ENCODE measurements around the gene LAMA5.
A peak's percentile ranks its signal among the peaks of the same experiment; 100 is the strongest.

LAMA5 gene

GRCh38 chr20:62387933-62388635 lies 21.0 kb upstream of the LAMA5 start:
- Histone ChIP-seq H3K9me3 (ENCODE audit: control insufficient read depth, insufficient read depth, low read length) (no peaks in the 10 kb centered on the region), H3K36me3 (ENCODE audit: insufficient read depth, low read length) (peaks cover 14% of the 10 kb centered on the region), H3K4me1 (ENCODE audit: insufficient read depth, low read length) (no peaks in the 10 kb centered on the region), H3K9ac (ENCODE audit: low read depth, low read length) (peak overlapping the region; percentile 95; the same call in 1 of the 2 replicates)

DNA sequence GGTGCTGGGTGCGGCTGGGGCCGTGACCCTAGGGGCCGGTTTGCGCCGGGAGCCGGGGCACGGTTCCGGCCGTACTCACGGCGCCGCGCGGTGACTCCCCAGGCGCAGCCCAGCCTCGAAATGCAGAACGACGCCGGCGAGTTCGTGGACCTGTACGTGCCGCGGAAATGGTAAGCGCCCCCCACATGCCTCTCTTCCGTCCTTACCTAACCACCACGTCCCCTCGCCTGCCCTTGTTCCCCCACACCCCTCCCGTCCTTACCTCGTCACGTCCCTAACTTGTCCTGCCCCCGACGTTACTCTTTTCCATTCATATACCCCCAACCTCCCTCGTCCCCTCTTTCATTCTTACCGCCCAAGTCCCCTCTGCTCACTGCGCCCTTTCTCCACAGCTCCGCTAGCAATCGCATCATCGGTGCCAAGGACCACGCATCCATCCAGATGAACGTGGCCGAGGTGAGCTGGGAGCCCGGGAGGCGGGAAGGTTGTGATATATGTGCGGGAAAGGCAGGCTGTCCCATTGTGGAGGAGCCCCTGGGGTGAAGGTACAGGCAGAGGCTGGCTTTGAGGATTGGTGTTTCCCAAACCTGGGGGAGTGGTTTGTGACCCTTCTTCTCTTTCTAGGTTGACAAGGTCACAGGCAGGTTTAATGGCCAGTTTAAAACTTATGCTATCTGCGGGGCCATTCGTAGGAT lies 20.3 kb upstream of the LAMA5 start:
- Histone ChIP-seq H3K9ac (ENCODE audit: low read depth, low read length) (peak overlapping the region; percentile 95), H3K36me3 (ENCODE audit: insufficient read depth, low read length) (peaks cover 14% of the 10 kb centered on the region), H3K4me1 (ENCODE audit: insufficient read depth, low read length) (no peaks in the 10 kb centered on the region), H3K9me3 (ENCODE audit: control insufficient read depth, insufficient read depth, low read length) (no peaks in the 10 kb centered on the region)

- H3K9me3 ChIP-seq (ENCODE audit: control insufficient read depth, insufficient read depth, low read length), result no peaks in the 10 kb centered on the region
- H3K36me3 ChIP-seq (ENCODE audit: insufficient read depth, low read length), result peaks cover 14% of the 10 kb centered on the region
- no peaks in the 10 kb centered on the region for H3K4me1 ChIP-seq (ENCODE audit: insufficient read depth, low read length)
- peak within 1 kb of the TSS; percentile 95 for H3K9ac ChIP-seq (ENCODE audit: low read depth, low read length)
Measured at GRCh38 chr20:62386383-62387218, 19.5 kb upstream of the LAMA5 start, which contains the start of gene RPS21. RPS21 (plus strand) TSS chr20:62387103; CDS start chr20:62387339, 236 bp downstream.

DNA sequence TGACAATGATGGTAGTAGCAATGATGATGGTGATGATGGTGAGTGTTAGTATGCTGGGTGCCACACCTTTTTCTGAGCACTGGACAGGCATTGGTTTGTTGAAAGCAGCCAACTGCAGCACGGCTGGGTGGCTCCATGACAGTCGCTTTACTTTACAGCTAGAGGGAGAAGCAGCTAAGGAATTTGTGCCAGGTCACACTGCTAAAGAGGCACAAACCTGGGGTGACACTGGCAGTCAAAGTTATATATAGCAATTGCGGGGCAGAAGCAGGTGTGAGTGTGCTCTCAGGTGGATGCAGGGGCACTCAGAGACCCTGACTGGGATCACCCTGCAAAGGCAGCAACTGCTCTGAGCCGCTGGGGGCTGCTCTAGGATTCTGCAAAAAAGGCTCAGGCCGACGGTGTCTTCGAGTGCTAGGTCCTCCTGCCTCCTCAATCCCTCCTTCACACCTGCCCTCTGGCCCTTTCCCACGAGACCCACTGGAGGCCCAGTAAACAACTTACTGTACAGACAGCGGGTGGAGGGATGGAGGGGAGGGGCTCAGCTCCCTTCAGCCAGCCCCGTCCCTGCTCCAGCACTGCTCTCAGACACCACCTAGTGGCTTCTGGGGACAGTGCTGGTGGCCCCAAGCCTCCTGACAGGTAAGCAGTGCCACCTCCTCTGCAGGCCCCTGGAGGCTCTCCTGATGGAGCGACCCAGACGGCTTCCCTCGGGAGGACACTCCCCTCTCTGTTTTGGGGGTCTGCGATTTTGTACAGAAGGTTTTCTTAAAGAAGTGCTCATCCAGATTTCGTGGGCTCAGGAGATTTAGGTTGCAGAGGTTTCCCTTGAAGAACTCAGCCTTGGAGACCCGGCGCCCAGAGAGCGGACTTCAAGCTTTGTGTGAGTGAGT lies 15.4 kb upstream of the LAMA5 start:
- H3K36me3 ChIP-seq (ENCODE audit: insufficient read depth, low read length), result no peaks in the 10 kb centered on the region
- no peak overlapping the region for H3K9ac ChIP-seq (ENCODE audit: low read depth, low read length)
- no peaks in the 10 kb centered on the region for H3K9me3 ChIP-seq (ENCODE audit: control insufficient read depth, insufficient read depth, low read length)
- peaks cover 8% of the 10 kb centered on the region; the same call in 1 of the 2 replicates for H3K4me1 ChIP-seq (ENCODE audit: insufficient read depth, low read length)

GRCh38 chr20:62381842-62382241 lies 14.7 kb upstream of the LAMA5 start:
- no peaks in the 10 kb centered on the region for H3K9me3 ChIP-seq (ENCODE audit: control insufficient read depth, insufficient read depth, low read length)
- peaks cover 15% of the 10 kb centered on the region for H3K4me1 ChIP-seq (ENCODE audit: insufficient read depth, low read length)
- no peaks in the 10 kb centered on the region; the same call in 1 of the 2 replicates for H3K36me3 ChIP-seq (ENCODE audit: insufficient read depth, low read length)
- H3K9ac ChIP-seq (ENCODE audit: low read depth, low read length), result no peak overlapping the region

GRCh38 chr20:62381202-62381797 lies 14.2 kb upstream of the LAMA5 start:
- Histone ChIP-seq H3K9ac (ENCODE audit: low read depth, low read length) (no peak overlapping the region), H3K4me1 (ENCODE audit: insufficient read depth, low read length) (peaks cover 19% of the 10 kb centered on the region), H3K9me3 (ENCODE audit: control insufficient read depth, insufficient read depth, low read length) (no peaks in the 10 kb centered on the region), H3K36me3 (ENCODE audit: insufficient read depth, low read length) (no peaks in the 10 kb centered on the region; the same call in 1 of the 2 replicates)

GRCh38 chr20:62378215-62378614 lies 11.1 kb upstream of the LAMA5 start:
- Histone ChIP-seq H3K9me3 (ENCODE audit: control insufficient read depth, insufficient read depth, low read length) (no peaks in the 10 kb centered on the region), H3K4me1 (ENCODE audit: insufficient read depth, low read length) (peaks cover 29% of the 10 kb centered on the region), H3K9ac (ENCODE audit: low read depth, low read length) (no peak overlapping the region), H3K36me3 (ENCODE audit: insufficient read depth, low read length) (no peaks in the 10 kb centered on the region; the same call in 1 of the 2 replicates)

DNA sequence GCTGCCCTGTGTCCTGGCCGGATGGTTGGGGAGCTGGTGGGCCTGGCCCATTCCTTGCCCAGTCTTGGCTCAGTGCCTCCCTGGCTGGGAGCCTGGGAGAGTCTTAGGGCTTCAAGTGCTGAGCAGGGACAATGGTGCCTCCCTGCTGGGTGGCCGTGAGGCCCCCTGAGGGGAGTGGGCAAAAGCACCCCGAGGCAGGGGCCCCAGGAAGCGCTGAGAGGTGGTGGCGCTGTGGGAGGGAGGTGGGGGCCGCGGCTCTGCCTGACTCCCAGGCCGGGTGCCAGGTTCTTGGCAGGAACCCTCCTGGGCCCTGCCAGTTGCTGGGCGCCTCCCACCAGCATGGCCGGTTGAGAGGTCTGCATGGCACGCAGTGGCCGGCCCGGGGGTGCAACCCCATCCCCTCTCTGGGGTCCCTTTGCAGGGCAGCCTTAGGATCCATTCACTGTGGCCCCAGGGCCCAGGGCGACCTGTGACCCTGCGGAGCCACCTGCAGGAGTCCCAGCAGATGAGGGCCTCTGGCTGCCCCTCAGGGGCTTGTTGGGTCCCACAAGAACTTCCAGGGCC lies 10.6 kb upstream of the LAMA5 start:
- Histone ChIP-seq H3K36me3 (ENCODE audit: insufficient read depth, low read length) (no peaks in the 10 kb centered on the region; the same call in 1 of the 2 replicates), H3K9me3 (ENCODE audit: control insufficient read depth, insufficient read depth, low read length) (no peaks in the 10 kb centered on the region), H3K9ac (ENCODE audit: low read depth, low read length) (no peak overlapping the region), H3K4me1 (ENCODE audit: insufficient read depth, low read length) (peaks cover 29% of the 10 kb centered on the region)

DNA sequence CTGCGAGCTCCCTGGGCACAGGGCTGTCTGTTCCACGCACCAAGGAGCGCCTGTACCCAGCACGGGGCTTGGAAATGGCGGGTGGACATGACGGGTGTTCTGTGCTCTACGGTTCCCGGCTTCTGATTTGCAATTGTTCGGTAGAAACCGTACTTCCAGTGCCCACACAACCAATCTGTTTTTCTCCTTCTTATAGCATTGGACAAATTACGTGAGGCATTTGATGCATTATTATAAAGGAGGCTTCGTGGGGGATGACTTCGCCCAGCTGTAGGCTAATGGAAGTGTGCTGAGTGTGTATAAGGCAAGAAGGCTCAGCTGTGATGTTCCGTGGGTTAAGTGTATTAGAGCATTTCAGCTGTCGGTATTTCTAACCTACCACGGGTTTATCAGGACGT lies 10.0 kb upstream of the LAMA5 start:
- no peak overlapping the region for H3K9ac ChIP-seq (ENCODE audit: low read depth, low read length)
- peaks cover 29% of the 10 kb centered on the region for H3K4me1 ChIP-seq (ENCODE audit: insufficient read depth, low read length)
- no peaks in the 10 kb centered on the region for H3K9me3 ChIP-seq (ENCODE audit: control insufficient read depth, insufficient read depth, low read length)
- no peaks in the 10 kb centered on the region; the same call in 1 of the 2 replicates for H3K36me3 ChIP-seq (ENCODE audit: insufficient read depth, low read length)

GRCh38 chr20:62376112-62377063 lies 9.3 kb upstream of the LAMA5 start:
- H3K4me1 ChIP-seq (ENCODE audit: insufficient read depth, low read length), result peaks cover 29% of the 10 kb centered on the region
- H3K36me3 ChIP-seq (ENCODE audit: insufficient read depth, low read length), result no peaks in the 10 kb centered on the region; the same call in 1 of the 2 replicates
- H3K9me3 ChIP-seq (ENCODE audit: control insufficient read depth, insufficient read depth, low read length), result no peaks in the 10 kb centered on the region
- H3K9ac ChIP-seq (ENCODE audit: low read depth, low read length), result no peak overlapping the region

DNA sequence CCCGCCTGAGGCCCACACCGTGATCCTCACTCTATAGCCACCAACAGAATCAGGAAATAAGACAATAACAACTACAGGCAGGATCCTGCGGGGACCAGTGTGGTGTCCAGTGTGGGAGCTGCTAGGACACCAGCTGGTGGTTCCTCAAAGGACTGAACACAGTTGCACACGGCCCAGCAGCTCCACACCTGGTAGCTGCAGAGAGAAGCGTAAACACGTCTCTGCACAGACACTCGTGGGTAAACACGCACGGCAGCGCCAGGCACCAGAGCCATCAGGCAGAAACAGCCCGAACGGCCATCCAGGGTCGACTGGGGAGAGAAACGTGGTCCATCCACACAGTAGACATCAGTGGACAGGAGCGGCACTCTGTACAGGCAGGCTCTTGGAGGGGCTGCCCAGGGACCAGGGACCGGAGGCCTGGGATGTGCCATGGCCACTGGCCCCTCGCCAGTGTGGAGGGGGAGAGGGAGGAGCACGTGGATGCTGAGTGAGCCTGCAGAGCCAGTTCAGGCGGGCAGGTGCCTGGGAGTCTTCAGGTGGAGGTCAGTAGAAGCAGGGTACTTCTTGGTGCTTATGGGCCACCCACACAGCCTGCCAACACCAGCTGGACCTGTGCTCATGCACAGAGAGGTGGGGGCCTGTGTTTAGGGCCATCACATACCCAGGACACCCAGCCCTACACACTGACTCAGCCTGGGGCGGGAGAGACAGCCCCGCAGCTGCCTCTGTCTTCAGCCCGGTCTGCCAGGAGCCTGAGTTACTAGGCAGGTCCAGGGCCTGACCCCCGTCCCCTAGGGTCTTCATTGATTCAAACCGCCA lies 7.4 kb upstream of the LAMA5 start:
- no peak overlapping the region for H3K9ac ChIP-seq (ENCODE audit: low read depth, low read length)
- no peaks in the 10 kb centered on the region; the same call in 1 of the 2 replicates for H3K36me3 ChIP-seq (ENCODE audit: insufficient read depth, low read length)
- H3K4me1 ChIP-seq (ENCODE audit: insufficient read depth, low read length), result peaks cover 44% of the 10 kb centered on the region
- no peaks in the 10 kb centered on the region for H3K9me3 ChIP-seq (ENCODE audit: control insufficient read depth, insufficient read depth, low read length)

All from ES-I3 (cell line).